GF-D8 (cell line): Measurements from ENCODE around the gene CSRP3.

Experiments used
- DNase-seq: peaks from one replicate; lab custom pipeline; 2025; lab: John Stamatoyannopoulos, UW

The CSRP3 gene

GRCh38 chr11:19225123-19225522 lies 23.3 kb upstream of the CSRP3 start:
- no peak for DNase-seq

DNA sequence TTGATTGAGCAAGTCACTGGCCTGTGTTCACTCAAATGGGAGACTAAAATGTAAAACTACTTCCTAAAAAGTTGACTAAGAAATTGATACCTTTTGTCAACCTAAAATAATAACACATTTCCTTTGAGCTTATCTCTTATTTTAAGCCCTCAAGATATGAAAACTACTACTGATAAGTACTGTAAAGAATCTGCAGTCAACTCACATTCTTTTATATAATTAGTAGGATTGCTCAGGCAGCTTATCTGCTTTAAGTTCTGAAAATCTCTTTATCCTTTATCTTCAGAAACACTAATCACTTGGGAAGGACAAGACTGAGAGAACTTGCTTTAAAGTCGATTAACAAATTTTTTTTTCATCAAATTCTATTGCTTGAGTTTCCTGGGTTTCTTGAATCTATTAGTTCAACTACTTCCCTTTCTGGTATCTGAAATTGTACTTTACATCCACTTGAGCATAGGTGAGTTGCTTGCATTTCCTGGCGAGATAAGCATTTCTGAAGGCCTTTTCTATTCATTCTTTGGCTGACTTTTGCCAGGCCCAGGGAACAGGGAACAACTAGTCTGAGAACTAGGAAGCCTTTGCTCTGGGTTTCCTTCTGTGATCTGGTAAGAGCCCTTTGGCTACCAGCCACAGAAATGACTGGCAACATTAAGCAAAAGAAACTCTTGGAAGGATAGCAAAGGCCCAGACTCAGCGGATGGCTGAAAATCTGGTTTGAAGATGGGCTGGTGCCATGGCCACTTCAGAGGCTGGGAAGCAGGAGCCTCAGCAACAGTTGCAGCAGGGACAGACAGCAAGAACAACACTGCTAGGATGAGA lies 19.3 kb upstream of the CSRP3 start:
- no peak for DNase-seq

- DNase-seq: no peak
Measured at GRCh38 chr11:19218786-19219460, 17.1 kb upstream of the CSRP3 start.

GRCh38 chr11:19218216-19218615 lies 16.4 kb upstream of the CSRP3 start:
- no peak for DNase-seq

GRCh38 chr11:19216709-19217374 lies 15.1 kb upstream of the CSRP3 start:
- no peak for DNase-seq

DNA sequence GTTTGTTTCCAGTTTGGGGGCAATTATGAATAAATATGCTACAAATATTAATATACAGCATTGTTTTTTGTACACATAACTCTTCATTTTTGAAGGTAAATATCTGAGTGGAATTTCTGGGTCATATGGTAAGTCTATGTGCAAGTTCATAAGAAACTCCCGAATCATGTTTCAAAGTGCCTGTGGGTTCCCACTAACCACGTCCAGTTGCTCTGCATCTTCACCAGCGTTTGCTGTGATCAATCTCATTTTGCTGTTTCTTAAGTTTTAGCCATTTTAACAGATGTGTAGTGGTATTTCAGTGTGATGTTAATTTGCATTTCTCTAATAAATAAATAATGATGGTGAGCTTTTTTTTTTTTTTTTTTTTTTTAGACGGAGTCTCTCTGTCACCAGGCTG lies 14.2 kb upstream of the CSRP3 start:
- no peak for DNase-seq

GRCh38 chr11:19209617-19210370 lies 8.0 kb upstream of the CSRP3 start:
- no peak for DNase-seq

DNA sequence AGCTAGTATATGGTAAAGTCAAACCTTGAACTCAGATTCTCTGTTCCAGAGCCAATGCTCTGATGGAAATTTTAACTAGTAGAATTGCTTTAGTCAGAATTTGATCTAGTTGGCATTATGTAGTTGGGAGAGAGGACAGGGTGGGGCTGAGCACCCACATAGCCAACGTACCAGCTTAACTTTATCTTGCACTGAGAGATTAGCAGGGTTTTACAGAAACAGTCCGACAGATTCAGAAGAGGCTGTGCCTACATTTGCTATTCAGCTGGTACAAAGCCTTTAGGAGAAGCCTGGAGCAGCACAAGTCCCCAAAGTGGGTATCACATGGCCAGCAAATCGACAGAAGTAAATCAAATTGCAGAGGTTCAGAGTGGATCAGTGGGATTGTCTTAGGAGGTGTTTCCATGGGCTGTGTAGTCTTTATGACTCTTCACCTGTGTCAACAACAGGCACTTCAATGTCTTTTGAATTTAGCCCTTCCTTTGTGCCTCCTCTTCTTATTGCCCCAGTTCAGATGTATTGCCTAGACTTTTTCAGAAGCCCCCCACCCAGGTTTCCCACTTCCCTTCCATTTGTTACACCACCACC lies 7.3 kb upstream of the CSRP3 start:
- DNase-seq: no peak

DNA sequence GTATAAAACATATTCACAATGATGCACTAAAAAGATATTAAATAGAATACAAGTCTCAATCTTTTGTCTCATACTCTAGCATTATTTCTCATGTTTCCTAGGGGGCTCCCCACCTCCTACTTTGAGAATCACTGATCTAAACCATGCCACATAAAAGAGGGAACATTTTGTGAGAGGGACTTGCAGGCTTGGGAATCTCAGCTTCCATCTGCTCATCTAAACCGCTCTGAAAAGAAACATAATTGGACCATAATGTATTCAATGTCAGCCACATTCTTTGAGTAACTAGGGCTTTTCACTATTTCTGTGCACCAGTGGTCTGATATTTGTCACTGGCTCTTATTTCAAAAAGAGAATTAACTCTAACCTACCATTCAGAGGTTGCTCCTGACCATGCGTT lies 6.4 kb upstream of the CSRP3 start:
- no peak for DNase-seq

DNA sequence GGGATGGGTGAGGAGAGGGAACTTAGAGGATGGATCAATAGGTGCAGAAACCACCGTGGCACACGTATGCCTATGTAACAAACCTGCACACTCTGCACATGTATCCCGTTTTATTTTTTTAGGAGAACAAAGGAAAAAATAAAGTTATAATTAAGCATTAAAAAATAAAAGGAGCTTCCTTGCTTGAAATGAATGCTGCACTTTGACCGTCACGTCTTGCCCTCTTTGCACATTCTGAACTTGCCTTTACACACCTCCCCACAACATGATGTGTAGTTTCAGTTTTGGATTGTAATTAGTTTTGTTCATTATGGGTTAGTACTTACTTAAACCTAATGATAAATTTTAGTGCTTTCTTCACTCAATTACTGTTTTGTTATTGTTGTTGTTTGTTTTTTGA lies 3.1 kb upstream of the CSRP3 start:
- no peak for DNase-seq

GRCh38 chr11:19200410-19201201 lies 1.2 kb downstream of the CSRP3 start:
- DNase-seq: peak; percentile 80

GRCh38 chr11:19199771-19200170 lies 2.0 kb downstream of the CSRP3 start:
- no peak for DNase-seq

GRCh38 chr11:19199048-19199447 lies 2.7 kb downstream of the CSRP3 start:
- no peak for DNase-seq

- no peak for DNase-seq
Measured at GRCh38 chr11:19196432-19196831, 5.4 kb downstream of the CSRP3 start.

DNA sequence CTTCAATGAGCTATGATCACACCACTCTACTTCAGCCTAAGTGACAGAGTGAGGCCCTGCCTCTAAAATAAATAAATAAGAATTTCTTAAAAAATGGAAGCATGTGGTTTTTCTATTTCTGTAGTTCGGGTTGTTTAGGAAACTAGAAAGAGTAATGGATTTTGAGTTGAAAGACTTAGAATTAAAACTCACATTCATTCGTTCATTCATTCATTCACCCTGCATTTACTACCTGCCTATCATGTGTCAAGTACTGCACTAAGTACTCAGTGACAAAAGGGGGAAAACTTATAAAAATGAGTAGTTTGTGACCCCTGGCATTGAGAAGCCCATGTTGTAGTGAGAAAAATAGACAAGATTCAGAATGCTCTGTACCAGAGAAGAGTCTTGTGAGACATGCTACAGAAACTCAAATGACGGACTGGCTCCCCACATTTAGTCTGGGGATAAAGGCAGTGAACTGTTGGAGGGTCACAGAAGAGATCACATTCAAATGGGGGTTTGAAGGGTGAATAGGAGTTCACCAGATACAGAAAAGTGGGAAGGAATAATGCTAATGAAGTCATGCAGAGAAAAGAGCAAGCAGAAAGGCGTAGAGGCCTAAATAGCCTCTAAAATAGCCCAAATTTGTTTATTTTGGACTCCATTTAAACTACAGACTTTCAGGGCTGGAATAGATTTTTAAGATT lies 7.0 kb downstream of the CSRP3 start:
- DNase-seq: no peak

- no peak for DNase-seq
Measured at GRCh38 chr11:19193916-19194315, 7.9 kb downstream of the CSRP3 start.

DNA sequence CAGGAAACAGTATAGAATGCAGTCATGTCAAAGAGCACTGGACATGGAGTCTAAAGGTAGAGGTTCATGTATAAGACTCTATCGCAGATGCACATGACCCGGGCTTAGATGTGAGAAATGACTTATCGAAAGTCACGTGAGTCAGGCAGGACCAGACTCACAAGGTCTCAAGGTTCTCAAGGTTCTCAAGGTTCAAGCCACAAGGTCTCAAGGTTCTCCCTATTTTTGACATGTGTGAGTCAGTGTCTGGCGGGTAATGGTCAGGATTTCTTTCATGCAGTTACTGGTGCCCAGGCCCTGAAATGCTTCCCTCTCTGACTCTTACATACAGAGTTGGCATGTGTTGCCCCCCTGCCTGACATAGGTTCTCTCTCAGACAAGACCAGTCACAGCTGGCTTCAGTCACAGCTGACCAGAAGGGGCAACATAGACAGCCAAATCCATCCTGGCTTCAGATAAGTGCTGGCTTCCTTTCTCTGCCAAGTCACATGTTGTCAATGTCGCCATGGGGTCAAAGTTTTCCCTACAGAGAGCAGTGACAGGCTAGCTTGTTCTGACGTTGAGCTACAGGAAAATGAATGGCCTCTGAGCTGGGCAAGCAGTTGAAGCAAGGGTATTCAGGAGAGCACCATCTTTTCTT lies 10.1 kb downstream of the CSRP3 start:
- no peak for DNase-seq

- DNase-seq: no peak
Measured at GRCh38 chr11:19187833-19188258, 13.9 kb downstream of the CSRP3 start.

GRCh38 chr11:19187114-19187832 lies 14.5 kb downstream of the CSRP3 start:
- no peak for DNase-seq
